ENCODE measurements around the gene CAMKK2. TPM values are rescaled to one million over a fixed set of nuclear protein-coding genes. Genes with fewer than 3 reads are reported as not detected.
"Not testable (repeated sequence)": the region's sequence is repeated elsewhere in the genome, so short reads cannot be mapped to it uniquely, and the experiment has no call there.

CAMKK2 gene
- total RNA-seq, 1 donor from 2014 or later: 50.5 TPM

GRCh38 chr12:121280531-121280930, 16.0 kb downstream of the CAMKK2 start:
- DNase-seq (ENCODE audit: low spot score): not testable (repeated sequence)

DNA sequence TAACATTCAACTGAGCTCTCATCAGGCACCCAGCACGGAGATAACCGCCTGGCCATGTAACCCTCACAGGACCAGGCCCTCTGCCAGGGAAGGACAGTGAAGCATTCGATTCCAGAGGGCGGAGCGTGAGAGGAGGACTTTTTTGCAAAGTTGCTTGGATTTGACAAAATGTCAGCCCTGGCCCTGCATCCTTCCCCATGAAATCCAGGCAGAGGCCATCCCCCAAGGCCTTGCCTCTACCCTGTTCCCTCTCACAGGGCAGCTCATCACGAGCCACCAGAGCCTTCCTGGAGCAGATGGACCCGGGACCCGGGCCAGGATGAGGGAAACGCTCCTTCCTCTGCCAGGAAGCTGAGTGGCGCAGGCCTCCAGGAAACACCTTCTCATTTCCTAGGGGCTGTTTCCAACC, 17.0 kb downstream of the CAMKK2 start:
- no peak for DNase-seq (ENCODE audit: low spot score)

- no peak for DNase-seq (ENCODE audit: low spot score)
Observed at GRCh38 chr12:121279071-121279375, 17.5 kb downstream of the CAMKK2 start.

GRCh38 chr12:121278169-121279070, 18.1 kb downstream of the CAMKK2 start:
- DNase-seq (ENCODE audit: low spot score): no peak

GRCh38 chr12:121277374-121277759, 19.1 kb downstream of the CAMKK2 start:
- DNase-seq (ENCODE audit: low spot score): no peak

- DNase-seq (ENCODE audit: low spot score): no peak
Observed at GRCh38 chr12:121274036-121274763, 22.3 kb downstream of the CAMKK2 start.

DNA sequence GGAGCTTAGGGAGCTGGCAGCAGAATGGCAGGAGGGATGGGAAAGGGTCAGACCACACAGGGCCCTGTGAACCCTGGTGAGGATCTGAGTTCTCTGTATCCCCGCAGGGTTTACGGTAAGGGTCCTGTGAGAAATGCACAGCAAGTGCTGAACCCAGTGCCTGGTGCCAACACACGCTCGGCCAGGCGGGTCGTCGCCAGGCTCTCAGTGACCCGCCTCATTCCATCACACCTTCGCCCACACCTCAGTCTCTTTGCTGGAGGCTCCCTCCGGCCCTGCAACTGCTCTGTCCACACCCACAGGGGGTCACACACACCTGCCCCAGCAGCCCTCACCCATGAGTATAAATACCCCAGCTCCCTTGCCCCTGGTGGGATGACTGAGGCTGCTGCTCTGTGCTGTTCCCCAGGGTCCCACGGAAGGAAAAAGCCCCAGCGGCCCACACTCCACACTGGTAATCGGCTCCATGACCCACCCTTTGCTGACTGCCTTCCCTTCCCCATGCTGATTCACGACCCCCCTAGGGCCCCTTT, 23.1 kb downstream of the CAMKK2 start:
- DNase-seq (ENCODE audit: low spot score): no peak

DNA sequence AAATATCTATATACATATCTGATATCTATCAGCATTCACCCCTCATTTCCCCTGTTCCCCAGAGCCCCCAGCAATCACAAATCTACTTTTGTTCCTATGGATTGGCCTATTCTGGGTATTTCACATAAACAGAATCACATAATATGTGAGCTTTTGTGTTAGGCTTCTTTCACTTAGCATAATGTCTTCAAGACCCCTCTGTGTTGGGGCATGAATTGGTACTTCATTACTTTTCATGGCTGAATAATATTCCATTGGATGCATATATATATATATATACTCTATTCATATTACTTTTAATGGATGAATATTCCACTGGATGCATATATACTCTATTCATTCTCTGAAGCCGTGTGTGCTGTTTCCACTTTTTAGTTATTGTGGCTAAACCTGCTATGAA, 28.7 kb downstream of the CAMKK2 start:
- DNase-seq (ENCODE audit: low spot score): no peak

DNA sequence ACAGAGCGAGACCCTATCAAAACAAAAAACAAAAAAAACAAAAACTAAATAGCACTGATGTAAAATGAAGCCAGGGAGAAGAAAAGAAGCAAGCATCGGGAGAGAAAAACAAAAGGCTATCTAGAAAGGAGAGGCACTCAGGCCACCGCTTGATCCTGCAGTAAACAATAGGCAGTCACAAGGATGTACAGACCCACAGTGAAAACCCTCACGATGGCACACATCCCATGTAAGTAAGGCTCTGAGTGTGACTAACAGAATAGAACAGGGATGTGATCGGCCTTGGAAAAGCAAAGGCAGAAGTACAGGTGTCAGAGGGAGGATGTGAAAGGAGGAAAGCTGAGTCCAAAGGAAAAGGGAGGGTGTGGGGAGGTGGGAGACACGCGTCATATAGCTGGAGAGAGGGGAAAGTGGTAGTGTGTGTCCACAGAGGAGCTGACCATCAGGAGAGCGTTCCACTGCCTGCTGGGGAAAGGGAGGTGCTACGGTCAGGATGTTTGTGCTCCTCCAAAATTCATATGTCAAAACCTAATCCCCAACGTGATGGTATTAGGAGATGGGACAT, 31.5 kb downstream of the CAMKK2 start:
- DNase-seq (ENCODE audit: low spot score): no peak

GRCh38 chr12:121264135-121264534, 32.4 kb downstream of the CAMKK2 start:
- no peak for DNase-seq (ENCODE audit: low spot score)

DNA sequence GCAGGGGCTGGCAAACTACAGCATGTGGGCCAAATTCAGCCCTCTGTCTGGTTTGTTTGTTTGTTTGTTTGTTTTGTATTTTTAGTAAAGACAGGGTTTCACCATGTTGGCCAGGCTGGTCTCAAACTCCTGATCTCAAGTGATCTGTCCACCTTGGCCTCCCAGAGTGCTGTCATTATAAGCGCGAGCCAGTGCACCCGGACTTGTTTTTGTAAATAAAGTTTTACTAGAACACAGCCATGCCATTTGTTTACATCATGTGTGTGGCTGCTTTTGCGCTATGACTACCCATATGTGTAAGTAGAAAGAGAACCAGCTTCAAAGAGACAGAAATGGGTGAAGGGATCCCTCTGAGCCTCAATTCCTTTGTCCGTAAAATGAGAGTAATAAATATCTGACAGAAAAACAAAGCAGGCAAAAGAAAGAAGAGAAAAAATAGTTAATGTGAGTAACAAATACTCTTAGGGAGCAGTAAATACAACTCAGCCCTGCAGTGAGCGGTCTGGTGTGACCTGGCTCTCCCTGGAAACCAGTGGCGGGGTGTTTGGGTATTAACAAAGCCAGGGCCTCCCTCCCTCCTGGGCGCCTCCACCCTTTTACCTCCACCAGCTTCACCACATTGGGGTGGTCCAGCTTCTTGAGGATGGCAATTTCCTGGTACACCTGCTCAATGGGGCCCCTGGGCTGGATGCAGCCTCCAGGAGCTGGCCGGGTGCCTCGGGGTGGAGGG, 33.1 kb downstream of the CAMKK2 start:
- DNase-seq (ENCODE audit: low spot score): no peak

DNA sequence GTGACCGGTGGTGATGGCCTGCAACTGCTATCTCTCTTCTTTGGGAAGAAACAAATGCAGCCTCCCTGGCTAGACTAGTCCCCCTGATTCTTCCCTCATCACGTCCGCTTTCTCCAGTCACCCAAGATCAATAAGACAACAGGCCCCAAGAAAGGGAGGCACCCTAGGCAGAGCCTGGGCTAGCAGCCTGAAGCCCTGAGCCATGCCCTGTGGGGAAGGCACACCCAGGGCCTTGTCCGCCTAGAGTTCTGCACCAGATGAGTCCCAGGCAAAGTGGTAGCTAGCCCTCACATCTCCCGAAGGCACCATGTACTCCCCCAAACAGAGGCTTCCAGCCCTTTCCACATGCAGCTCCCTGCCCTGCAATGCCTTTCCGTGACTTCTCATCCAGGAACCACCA, 35.1 kb downstream of the CAMKK2 start:
- DNase-seq (ENCODE audit: low spot score): no peak

- no peak for DNase-seq (ENCODE audit: low spot score)
Observed at GRCh38 chr12:121260091-121260490, 36.4 kb downstream of the CAMKK2 start.

DNA sequence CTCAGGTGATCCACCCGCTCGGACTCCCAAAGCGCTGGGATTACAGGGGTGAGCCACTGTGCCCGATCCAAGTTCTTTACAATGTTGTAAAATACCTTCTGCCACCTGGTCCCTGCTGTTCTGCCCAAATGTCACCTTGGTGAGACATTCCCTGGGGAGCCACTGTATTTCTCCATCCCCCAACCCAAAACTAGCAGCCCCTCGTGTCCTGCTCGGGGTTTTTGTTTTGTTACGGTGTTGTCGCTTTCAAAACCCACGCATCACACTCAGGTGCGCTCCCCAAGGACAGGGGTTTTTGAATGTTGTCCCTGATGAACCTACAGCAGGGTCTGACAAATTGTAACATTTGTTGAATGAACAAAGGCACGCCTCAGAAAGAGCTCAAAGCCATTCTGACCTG, 37.4 kb downstream of the CAMKK2 start:
- no peak for DNase-seq (ENCODE audit: low spot score)

- not testable (repeated sequence) for DNase-seq (ENCODE audit: low spot score)
Observed at GRCh38 chr12:121257704-121258449, 38.6 kb downstream of the CAMKK2 start.

GRCh38 chr12:121255433-121255832, 41.1 kb downstream of the CAMKK2 start:
- DNase-seq (ENCODE audit: low spot score): no peak

DNA sequence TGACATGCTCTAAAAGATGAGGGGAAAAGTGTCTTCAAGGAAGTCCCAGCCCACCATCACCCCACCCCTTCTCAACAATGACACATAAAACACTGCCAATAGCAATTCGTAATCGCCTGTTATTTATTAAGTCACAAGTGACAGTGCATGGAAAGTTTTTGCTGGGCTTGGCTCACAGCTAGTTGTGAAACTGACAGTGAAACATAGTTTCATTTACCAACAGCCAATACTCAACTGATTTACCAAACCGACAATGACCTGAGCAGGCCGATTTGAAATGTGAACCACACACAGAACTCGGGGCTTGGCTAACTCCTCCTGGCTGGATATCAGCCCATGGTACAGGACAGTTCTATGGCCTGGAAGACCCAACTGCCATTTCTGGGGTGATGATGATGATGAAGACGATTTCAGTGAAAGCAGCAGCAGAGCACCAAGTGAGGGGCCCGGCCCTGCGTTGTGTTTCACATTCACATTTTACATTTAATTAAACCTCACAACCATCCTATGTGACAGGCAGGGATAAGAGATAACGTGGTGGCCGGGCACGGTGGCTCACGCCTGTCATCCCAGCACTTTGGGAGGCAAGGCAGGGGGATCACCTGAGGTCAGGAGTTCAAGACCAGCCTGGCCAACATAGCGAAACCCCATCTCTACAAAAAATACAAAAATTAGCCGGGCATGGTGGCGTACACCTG, 42.7 kb downstream of the CAMKK2 start:
- no peak for DNase-seq (ENCODE audit: low spot score)

GRCh38 chr12:121252712-121253345, 43.7 kb downstream of the CAMKK2 start:
- DNase-seq (ENCODE audit: low spot score): no peak

- no peak for DNase-seq (ENCODE audit: low spot score)
Observed at GRCh38 chr12:121251838-121252237, 44.7 kb downstream of the CAMKK2 start.

- no peak for DNase-seq (ENCODE audit: low spot score)
Observed at GRCh38 chr12:121250359-121250758, 46.1 kb downstream of the CAMKK2 start.

Measured in mesenteric fat pad (tissue), 1 donor.